GM23248 (cell line): ENCODE data around the gene ATG9A. TPM values are rescaled to one million over a fixed set of nuclear protein-coding genes. Genes with fewer than 3 reads are reported as not detected.

Experiments used
- DNase-seq: peaks from one replicate; pipeline ENCODE4 v3.0.0-alpha.2; 2015
- H2AFZ ChIP-seq: fragments of 200-600 bp; sonication (generic); 2 replicates; pipeline ENCODE4 v1.6.1; 2016; ENCODE audit warnings: antibody characterized with exemption
- H3F3A ChIP-seq: fragments of 200-600 bp; sonication (generic); 2 replicates; pipeline ENCODE4 v1.6.1; 2016; ENCODE audit warnings: mild to moderate bottlenecking, antibody characterized with exemption, mixed run types; ENCODE audit not compliant: insufficient read depth
- H3K27ac ChIP-seq: fragments of 200-600 bp; sonication (generic); 2 replicates; pipeline ENCODE4 v1.5.1; 2016; ENCODE audit warnings: mild to moderate bottlenecking
- H3K27me3 ChIP-seq: fragments of 200-600 bp; sonication (generic); replicated peaks from 2 replicates; pipeline ENCODE4 v1.6.1; 2016; ENCODE audit warnings: mild to moderate bottlenecking; ENCODE audit not compliant: insufficient read depth
- H3K36me3 ChIP-seq: fragments of 200-600 bp; sonication (generic); 2 replicates; pipeline ENCODE4 v1.6.1; 2016; ENCODE audit warnings: low read depth, mild to moderate bottlenecking
- H3K4me1 ChIP-seq: fragments of 200-600 bp; sonication (generic); 2 replicates; pipeline ENCODE4 v1.6.1; 2016; ENCODE audit warnings: mild to moderate bottlenecking; ENCODE audit not compliant: insufficient read depth
- H3K4me2 ChIP-seq: fragments of 200-600 bp; sonication (generic); one replicate; pipeline ENCODE4 v1.6.1; 2016; ENCODE audit warnings: mild to moderate bottlenecking; ENCODE audit not compliant: unreplicated experiment
- H3K4me3 ChIP-seq: fragments of 200-600 bp; sonication (generic); 2 replicates; pipeline ENCODE4 v1.5.1; 2016; ENCODE audit warnings: mild to moderate bottlenecking
- H3K79me2 ChIP-seq: fragments of 200-600 bp; sonication (generic); 2 replicates; pipeline ENCODE4 v1.6.1; 2016; ENCODE audit warnings: mild to moderate bottlenecking; ENCODE audit not compliant: insufficient read depth
- H3K9ac ChIP-seq: fragments of 200-600 bp; sonication (generic); 2 replicates; pipeline ENCODE4 v1.6.1; 2016; ENCODE audit warnings: mild to moderate bottlenecking
- H3K9me2 ChIP-seq: fragments of 200-600 bp; sonication (generic); 2 replicates; pipeline ENCODE4 v1.6.1; 2016; ENCODE audit warnings: mixed run types, mild to moderate bottlenecking, moderate library complexity; ENCODE audit not compliant: insufficient read depth
- H3K9me3 ChIP-seq: fragments of 200-600 bp; sonication (generic); one replicate; pipeline ENCODE4 v1.6.1; 2017; ENCODE audit warnings: low read depth
- H4K20me1 ChIP-seq: fragments of 200-600 bp; sonication (generic); 2 replicates; pipeline ENCODE4 v1.6.0; 2016; ENCODE audit not compliant: insufficient read depth
- EZH2 ChIP-seq: fragments of 200-600 bp; sonication (generic); IDR thresholded peaks from 2 replicates; pipeline ENCODE4 v1.6.1; 2018; ENCODE audit warnings: antibody characterized with exemption, mild to moderate bottlenecking; ENCODE audit not compliant: insufficient read depth, poor library complexity, severe bottlenecking
- EZH2phosphoT487 ChIP-seq: fragments of 200-600 bp; sonication (generic); IDR thresholded peaks from 2 replicates; pipeline ENCODE4 v1.6.1; 2018; ENCODE audit warnings: antibody characterized with exemption, moderate library complexity, mild to moderate bottlenecking, low read depth; ENCODE audit not compliant: insufficient read depth
- WGBS, 2 experiments: methylation state at CpG; one replicate each; pipeline ENCODE4 v1.1.6; 2015 to 2017; ENCODE audit warnings: low lambda C conversion rate in 2 of 2, low coverage in 1 of 2; ENCODE audit errors: missing lambda C conversion rate in 2 of 2; 5-methylcytosine and 5-hydroxymethylcytosine counted together
- in situ Hi-C: fragments of 300-500 bp; cut with MboI; formaldehyde crosslinking; loops from 2 replicates; pipeline ENCODE4 v1.15.0; 2020
- polyA plus RNA-seq: library from polyadenylated mRNA; unstranded; fragments of >200 nt; fragmentation: Nextera tagmentation; extraction: Ambion mirVana; gene quantifications from 2 replicates; pipeline ENCODE4 v1.2.1, GENCODE V29; 2016
- total RNA-seq: library from RNA; depleted of rRNA; stranded (reverse); fragments of >200 nt; shearing (Covaris generic); gene quantifications from 2 replicates; pipeline ENCODE4 v1.2.3, GENCODE V29; 2014

The ATG9A gene
- total and polyA plus RNA-seq, 2 experiments from 2014 or later, result 68.5 to 84.4 TPM

GRCh38 chr2:219273937-219274336, 44.5 kb upstream of the ATG9A start:
- H4K20me1 ChIP-seq, result no peaks in the 10 kb centered on the region
- H3K27me3 ChIP-seq, result no peaks in the 10 kb centered on the region
- in situ Hi-C loops, result no loop called here
- peaks cover 38% of the 10 kb centered on the region for H3K4me1 ChIP-seq
- H2AFZ ChIP-seq, result no peak overlapping the region
- peak overlapping the region; percentile 91 for H3K27ac ChIP-seq
- H3K9me3 ChIP-seq, result no peaks in the 10 kb centered on the region
- WGBS, 2 experiments, result 32 to 46% methylated on average over 3 of the region's 3 CpGs
- peak overlapping the region; percentile 49 for H3K4me2 ChIP-seq
- H3K4me3 ChIP-seq, result peak overlapping the region; percentile 36
- H3F3A ChIP-seq, result peaks cover 26% of the 10 kb centered on the region
- DNase-seq, result peak; percentile 74
- no peaks in the 10 kb centered on the region for H3K79me2 ChIP-seq
- no peaks in the 10 kb centered on the region for H3K9me2 ChIP-seq
- TF ChIP-seq EZH2, result no peak
- no peak for TF ChIP-seq EZH2phosphoT487
- H3K9ac ChIP-seq, result peak overlapping the region; percentile 66
- no peaks in the 10 kb centered on the region for H3K36me3 ChIP-seq

- Histone ChIP-seq H3K4me2 (no peak overlapping the region), H3K27ac (no peak overlapping the region), H3K27me3 (no peaks in the 10 kb centered on the region), H3K4me1 (peaks cover 29% of the 10 kb centered on the region), H3K79me2 (no peaks in the 10 kb centered on the region), H2AFZ (no peak overlapping the region), H3F3A (peaks cover 18% of the 10 kb centered on the region), H3K9ac (no peak overlapping the region), H3K9me2 (no peaks in the 10 kb centered on the region), H3K36me3 (no peaks in the 10 kb centered on the region), H3K4me3 (no peak overlapping the region), H3K9me3 (no peaks in the 10 kb centered on the region), H4K20me1 (no peaks in the 10 kb centered on the region)
- 54 to 67% methylated on average over 2 of the region's 2 CpGs for WGBS, 2 experiments
- no peak for TF ChIP-seq EZH2phosphoT487
- TF ChIP-seq EZH2, result no peak
- DNase-seq, result no peak
- in situ Hi-C loops, result no loop called here
Observed at GRCh38 chr2:219272995-219273394, 43.6 kb upstream of the ATG9A start.

- no peaks in the 10 kb centered on the region for H3K9me3 ChIP-seq
Observed at GRCh38 chr2:219272356-219272755, 42.9 kb upstream of the ATG9A start.

GRCh38 chr2:219271021-219271420, 41.6 kb upstream of the ATG9A start:
- H3K27ac ChIP-seq, result no peak overlapping the region
- H3K9me2 ChIP-seq, result no peaks in the 10 kb centered on the region
- H3F3A ChIP-seq, result peaks cover 17% of the 10 kb centered on the region
- no peak overlapping the region for H3K4me2 ChIP-seq
- no peaks in the 10 kb centered on the region for H3K27me3 ChIP-seq
- DNase-seq, result no peak
- no peak for TF ChIP-seq EZH2phosphoT487
- no peak for TF ChIP-seq EZH2
- no peaks in the 10 kb centered on the region for H4K20me1 ChIP-seq
- H3K36me3 ChIP-seq, result no peaks in the 10 kb centered on the region
- peaks cover 27% of the 10 kb centered on the region for H3K4me1 ChIP-seq
- H3K79me2 ChIP-seq, result no peaks in the 10 kb centered on the region
- H2AFZ ChIP-seq, result no peak overlapping the region
- no peak overlapping the region for H3K4me3 ChIP-seq
- no peak overlapping the region for H3K9ac ChIP-seq
- WGBS, 2 experiments, result 52 to 57% methylated on average over 2 of the region's 2 CpGs
- in situ Hi-C loops, result no loop called here
- H3K9me3 ChIP-seq, result no peaks in the 10 kb centered on the region

More at GRCh38 chr2:219272356-219272755, 42.9 kb upstream of the ATG9A start:
- no peak overlapping the region for H3K27ac ChIP-seq
- H3K27me3 ChIP-seq, result no peaks in the 10 kb centered on the region
- H2AFZ ChIP-seq, result no peak overlapping the region
- no peaks in the 10 kb centered on the region for H3K9me2 ChIP-seq
- in situ Hi-C loops, result no loop called here
- no peak overlapping the region for H3K4me3 ChIP-seq
- H3K79me2 ChIP-seq, result no peaks in the 10 kb centered on the region
- H3F3A ChIP-seq, result peaks cover 17% of the 10 kb centered on the region
- DNase-seq, result peak; percentile 39
- no peaks in the 10 kb centered on the region for H4K20me1 ChIP-seq
- H3K36me3 ChIP-seq, result no peaks in the 10 kb centered on the region
- no peak for TF ChIP-seq EZH2
- no peak for TF ChIP-seq EZH2phosphoT487
- peaks cover 27% of the 10 kb centered on the region for H3K4me1 ChIP-seq
- H3K9ac ChIP-seq, result no peak overlapping the region
- WGBS, 2 experiments, result 70 to 74% methylated on average over 4 of the region's 4 CpGs
- no peak overlapping the region for H3K4me2 ChIP-seq

GRCh38 chr2:219270055-219270372, 40.6 kb upstream of the ATG9A start:
- Histone ChIP-seq H3K36me3 (no peaks in the 10 kb centered on the region), H3K9ac (no peak overlapping the region), H3K4me2 (no peak overlapping the region), H3K9me2 (no peaks in the 10 kb centered on the region), H4K20me1 (no peaks in the 10 kb centered on the region), H2AFZ (no peak overlapping the region), H3K4me1 (peaks cover 27% of the 10 kb centered on the region), H3K79me2 (no peaks in the 10 kb centered on the region), H3K9me3 (no peaks in the 10 kb centered on the region), H3K27me3 (no peaks in the 10 kb centered on the region), H3K27ac (no peak overlapping the region), H3F3A (peaks cover 16% of the 10 kb centered on the region), H3K4me3 (no peak overlapping the region)
- WGBS, 2 experiments, result 76 to 78% methylated on average over 5 of the region's 5 CpGs
- in situ Hi-C loops, result no loop called here
- TF ChIP-seq EZH2phosphoT487, result no peak
- no peak for TF ChIP-seq EZH2
- DNase-seq, result no peak
